Caki2 (cell line): ENCODE results near the gene C22orf15. TPM values are rescaled to one million over a fixed set of nuclear protein-coding genes. Genes with fewer than 3 reads are reported as not detected.

Source experiments
- DNase-seq: peaks from one replicate; pipeline ENCODE4 v3.0.0-alpha.2; 2015; ENCODE audit warnings: low read depth
- in situ Hi-C: cut with HindIII; loops from 2 replicates; pipeline ENCODE4 v1.10.0; 2016; ENCODE audit warnings: low sequenced_read_pairs, low pct_unique_long_range_greater_than_20kb, mixed read lengths
- total RNA-seq: library from RNA; depleted of rRNA; stranded (reverse); fragments of >200 nt; shearing (Covaris generic); gene quantifications from 2 replicates; pipeline ENCODE4 v1.2.3, GENCODE V29; 2014; ENCODE audit warnings: low replicate concordance

The C22orf15 gene
- total RNA-seq, 1 experiment from 2014 or later: not detected

GRCh38 chr22:23767303-23767672 lies 4.5 kb downstream of the C22orf15 start:
- no peak for DNase-seq
- in situ Hi-C loops: no loop called here

- in situ Hi-C loops: no loop called here
- DNase-seq: peak; percentile 67
Measured at GRCh38 chr22:23767673-23768548, 5.1 kb downstream of the C22orf15 start, which contains the start of gene CHCHD10. Gene CHCHD10, minus strand, starts transcription at chr22:23767972. Its CDS starts 98 bp downstream, at chr22:23767874.

- DNase-seq: no peak
- in situ Hi-C loops: no loop called here
Measured at GRCh38 chr22:23769321-23769965, 6.7 kb downstream of the C22orf15 start.

- DNase-seq: no peak
- in situ Hi-C loops: no loop called here
Measured at GRCh38 chr22:23772315-23772648, 9.5 kb downstream of the C22orf15 start.

- in situ Hi-C loops: no loop called here
Measured at GRCh38 chr22:23772649-23773473, 10.1 kb downstream of the C22orf15 start, which contains the start of gene MMP11. Gene MMP11, plus strand, starts transcription at chr22:23772849. Its CDS starts 22 bp downstream, at chr22:23772871.

GRCh38 chr22:23773483-23774113 lies 10.8 kb downstream of the C22orf15 start:
- no peak for DNase-seq
- in situ Hi-C loops: no loop called here

More at GRCh38 chr22:23772649-23773473, 10.1 kb downstream of the C22orf15 start, which contains the start of gene MMP11:
- DNase-seq: no peak

GRCh38 chr22:23774114-23774921 lies 11.5 kb downstream of the C22orf15 start:
- in situ Hi-C loops: no loop called here
- no peak for DNase-seq

GRCh38 chr22:23774922-23775436 lies 12.2 kb downstream of the C22orf15 start:
- in situ Hi-C loops: no loop called here
- peak; percentile 55 for DNase-seq

GRCh38 chr22:23775779-23776375 lies 13.1 kb downstream of the C22orf15 start:
- in situ Hi-C loops: no loop called here
- no peak for DNase-seq

GRCh38 chr22:23777776-23778576 lies 15.2 kb downstream of the C22orf15 start:
- no peak for DNase-seq
- in situ Hi-C loops: no loop called here

GRCh38 chr22:23778577-23778900 lies 15.7 kb downstream of the C22orf15 start:
- in situ Hi-C loops: no loop called here
- DNase-seq: no peak

- in situ Hi-C loops: no loop called here
- DNase-seq: no peak
Measured at GRCh38 chr22:23779083-23779482, 16.3 kb downstream of the C22orf15 start.

- in situ Hi-C loops: no loop called here
- no peak for DNase-seq
Measured at GRCh38 chr22:23779731-23780130, 16.9 kb downstream of the C22orf15 start.

GRCh38 chr22:23780146-23780748 lies 17.5 kb downstream of the C22orf15 start:
- DNase-seq: no peak
- in situ Hi-C loops: no loop called here

GRCh38 chr22:23781065-23781464 lies 18.3 kb downstream of the C22orf15 start:
- DNase-seq: no peak
- in situ Hi-C loops: no loop called here
